HG03103 (cell line): ENCODE measurements around the gene UBA1.

Source experiments
- ATAC-seq: cut with Tn5 transposase; IDR thresholded peaks from one replicate; pipeline ENCODE4 v1.9.1; 2021; ENCODE audit warnings: low read depth; ENCODE audit not compliant: unreplicated experiment

UBA1 gene

DNA sequence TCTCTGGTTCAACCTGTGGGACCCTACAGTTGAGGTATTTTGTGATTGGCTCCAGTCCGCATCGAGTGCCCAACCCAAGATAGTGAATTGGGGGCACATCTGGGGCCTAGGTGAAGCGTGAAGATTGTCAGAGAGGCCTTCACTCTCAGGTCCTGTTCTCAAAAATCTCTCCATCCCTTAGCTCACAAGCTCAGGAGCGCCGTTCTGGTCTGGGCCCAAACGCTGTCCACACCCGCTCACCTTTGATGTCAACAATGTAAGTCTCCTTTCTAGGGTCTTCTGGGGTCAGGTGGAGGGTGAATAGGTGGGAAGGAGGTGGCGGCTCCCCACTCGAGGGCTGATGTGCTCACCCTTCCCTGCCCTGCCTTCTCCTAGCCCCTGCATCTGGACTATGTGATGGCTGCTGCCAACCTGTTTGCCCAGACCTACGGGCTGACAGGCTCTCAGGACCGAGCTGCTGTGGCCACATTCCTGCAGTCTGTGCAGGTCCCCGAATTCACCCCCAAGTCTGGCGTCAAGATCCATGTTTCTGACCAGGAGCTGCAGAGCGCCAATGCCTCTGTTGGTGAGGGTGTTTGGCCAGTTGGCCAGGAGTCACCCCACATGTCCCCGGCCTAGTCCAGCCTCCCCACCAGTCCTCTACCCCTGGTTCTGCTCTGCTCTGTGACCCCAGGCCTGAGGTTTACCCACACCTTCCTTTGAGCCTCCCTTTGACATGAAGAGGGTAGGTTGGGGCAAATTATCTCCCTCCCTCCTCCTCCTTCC, 17.2 kb downstream of the UBA1 start:
- no peak for ATAC-seq

DNA sequence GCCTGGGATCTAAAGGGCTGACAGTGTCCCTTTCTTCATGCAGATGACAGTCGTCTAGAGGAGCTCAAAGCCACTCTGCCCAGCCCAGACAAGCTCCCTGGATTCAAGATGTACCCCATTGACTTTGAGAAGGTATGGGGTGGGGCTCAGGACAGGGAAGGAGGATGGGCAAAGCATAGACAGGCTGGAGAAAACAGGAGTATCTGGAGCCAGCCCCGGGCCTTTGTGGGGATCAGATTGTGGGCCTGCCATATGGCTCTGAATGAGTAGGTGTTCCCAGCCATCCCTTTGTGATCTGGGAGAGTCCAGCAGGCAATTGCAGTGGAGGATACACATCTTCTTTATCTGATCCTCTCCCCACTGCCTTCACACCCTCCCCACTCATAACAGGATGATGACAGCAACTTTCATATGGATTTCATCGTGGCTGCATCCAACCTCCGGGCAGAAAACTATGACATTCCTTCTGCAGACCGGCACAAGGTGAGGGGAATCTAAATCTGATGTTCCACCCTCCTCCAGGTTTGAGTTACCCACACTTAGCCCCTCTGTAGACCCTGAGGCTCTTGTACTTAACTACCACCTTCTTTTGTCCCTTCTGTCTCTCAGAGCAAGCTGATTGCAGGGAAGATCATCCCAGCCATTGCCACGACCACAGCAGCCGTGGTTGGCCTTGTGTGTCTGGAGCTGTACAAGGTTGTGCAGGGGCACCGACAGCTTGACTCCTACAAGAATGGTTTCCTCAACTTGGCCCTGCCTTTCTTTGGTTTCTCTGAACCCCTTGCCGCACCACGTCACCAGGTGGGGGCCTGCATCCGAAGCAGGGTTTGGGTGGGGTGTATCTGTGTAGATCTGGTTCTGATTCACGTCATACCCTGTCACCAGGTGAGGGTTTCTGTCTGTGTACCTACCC, 19.0 kb downstream of the UBA1 start:
- no peak for ATAC-seq

DNA sequence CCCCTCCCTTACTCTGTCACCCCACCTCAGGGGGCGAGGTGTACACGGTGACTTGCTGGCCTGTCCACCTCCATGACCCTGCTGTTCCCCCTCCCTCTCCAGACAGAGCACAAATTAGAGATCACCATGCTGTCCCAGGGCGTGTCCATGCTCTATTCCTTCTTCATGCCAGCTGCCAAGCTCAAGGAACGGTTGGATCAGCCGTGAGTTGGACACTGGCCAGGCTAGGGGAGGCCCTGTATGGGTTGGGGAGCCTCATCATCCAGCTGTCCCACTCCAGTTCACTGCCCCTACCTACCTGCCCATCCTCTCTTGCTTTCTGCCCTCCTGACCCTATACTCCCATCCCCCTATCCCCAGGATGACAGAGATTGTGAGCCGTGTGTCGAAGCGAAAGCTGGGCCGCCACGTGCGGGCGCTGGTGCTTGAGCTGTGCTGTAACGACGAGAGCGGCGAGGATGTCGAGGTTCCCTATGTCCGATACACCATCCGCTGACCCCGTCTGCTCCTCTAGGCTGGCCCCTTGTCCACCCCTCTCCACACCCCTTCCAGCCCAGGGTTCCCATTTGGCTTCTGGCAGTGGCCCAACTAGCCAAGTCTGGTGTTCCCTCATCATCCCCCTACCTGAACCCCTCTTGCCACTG, 20.9 kb downstream of the UBA1 start:
- ATAC-seq, result no peak

DNA sequence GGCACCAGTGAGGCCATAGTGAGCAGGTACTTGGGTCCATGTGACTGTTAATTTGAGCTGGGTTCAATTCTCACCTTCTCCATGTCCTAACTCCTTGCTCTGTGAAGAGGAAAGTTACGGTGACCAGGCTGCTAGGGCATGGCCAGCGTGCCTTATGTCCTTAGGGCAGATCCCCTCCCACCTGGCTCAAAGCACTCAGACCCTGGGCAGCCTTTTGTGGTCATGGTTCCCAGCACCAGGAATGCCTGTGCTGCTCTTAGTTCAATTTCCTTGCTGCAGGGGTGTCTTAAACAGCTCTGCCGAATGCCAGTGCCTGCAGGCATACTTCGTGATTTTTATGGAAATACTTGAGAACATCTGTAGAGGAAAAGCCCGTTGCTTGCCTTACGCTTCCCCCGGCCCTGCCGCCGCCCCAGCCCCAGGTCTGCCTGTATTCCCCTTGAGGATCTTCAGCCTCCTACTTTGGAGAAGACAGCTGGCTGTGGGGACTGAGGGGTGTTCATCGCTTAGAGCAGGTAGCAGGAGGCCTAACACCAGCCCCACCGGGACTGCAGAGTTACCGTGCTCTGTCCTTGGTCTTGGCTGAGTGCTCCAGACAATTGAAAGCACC, 21.8 kb downstream of the UBA1 start:
- ATAC-seq, result no peak

DNA sequence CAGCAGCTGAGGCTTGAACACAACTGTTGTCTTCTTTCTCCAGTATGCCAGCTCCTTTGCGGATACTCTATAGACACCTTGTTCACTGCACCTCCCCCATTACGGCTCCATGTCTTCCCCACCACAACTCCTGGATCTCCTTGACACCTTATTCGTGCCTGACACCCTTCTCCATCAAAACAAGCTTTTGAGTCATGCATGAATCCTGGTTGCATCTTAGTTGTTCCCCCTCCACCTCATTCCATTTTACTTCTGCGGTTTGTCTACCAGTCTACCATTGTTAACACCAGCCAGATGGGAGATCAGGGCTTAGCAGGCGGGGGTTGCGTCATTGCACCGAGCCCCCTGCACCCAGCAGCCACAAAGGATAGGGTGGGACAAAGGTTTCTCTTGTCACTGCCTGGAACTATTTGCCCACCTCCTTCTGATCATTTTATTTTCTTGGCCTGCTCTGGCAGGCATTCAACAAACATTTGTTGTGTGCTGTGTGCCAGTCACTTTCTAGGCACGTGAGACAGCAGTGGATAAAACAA, 22.8 kb downstream of the UBA1 start:
- no peak for ATAC-seq

DNA sequence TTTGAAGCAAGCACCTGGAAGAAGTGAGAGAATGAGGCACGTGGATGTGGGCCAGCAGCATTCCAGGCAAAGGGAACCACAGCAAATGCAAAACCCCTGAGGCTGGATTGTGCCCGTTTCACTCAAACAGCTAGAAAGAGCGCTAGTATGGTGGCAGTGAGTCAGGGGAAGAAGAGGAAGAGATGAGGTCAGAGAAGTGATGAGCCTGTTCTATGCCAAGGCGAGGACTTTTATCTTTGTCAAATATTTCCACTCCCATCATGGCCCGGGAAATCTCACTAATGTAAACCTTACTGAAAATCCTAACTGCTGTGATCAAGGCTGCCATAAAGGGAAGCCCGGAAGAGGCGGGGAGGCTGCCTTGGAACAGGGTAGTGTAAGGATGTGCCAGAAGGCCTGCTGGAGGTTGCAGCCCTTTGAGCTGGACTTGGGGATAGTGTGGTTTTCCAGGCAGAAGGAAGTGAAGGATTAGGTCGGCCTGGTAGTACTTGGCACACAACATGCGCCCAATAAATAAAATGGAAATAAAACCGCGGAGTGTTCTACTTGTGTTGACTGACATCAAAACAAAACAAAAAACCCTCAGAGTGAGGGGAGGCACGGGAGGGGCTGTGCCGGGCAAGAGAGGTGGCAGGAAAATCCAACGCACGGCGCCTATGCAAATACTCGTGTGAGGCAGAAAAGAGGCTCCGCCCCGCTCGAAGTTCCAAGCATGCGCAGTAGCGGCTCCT, 23.7 kb downstream of the UBA1 start:
- ATAC-seq, result no peak

DNA sequence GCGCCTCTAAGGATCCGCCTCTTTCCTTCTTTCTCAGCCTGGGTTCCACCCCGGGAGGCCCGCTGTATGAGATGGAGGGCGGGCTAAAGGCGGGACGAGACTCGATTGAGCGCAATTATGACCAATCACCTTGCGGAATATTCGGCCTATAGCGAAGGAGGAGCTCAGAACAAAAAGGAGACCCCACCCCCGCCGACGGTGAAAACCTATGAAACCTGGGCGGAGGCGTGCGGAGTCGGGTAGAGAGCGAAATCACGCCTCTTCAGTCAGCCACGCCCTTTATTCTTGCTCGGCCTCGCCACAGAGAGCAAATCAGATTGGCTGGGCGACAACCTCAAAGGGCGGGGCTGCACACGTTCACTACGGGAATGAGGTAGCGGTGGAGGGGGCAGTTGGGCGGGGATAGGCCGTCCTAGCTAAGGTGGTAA, 24.2 kb downstream of the UBA1 start:
- peak; percentile 82 for ATAC-seq

DNA sequence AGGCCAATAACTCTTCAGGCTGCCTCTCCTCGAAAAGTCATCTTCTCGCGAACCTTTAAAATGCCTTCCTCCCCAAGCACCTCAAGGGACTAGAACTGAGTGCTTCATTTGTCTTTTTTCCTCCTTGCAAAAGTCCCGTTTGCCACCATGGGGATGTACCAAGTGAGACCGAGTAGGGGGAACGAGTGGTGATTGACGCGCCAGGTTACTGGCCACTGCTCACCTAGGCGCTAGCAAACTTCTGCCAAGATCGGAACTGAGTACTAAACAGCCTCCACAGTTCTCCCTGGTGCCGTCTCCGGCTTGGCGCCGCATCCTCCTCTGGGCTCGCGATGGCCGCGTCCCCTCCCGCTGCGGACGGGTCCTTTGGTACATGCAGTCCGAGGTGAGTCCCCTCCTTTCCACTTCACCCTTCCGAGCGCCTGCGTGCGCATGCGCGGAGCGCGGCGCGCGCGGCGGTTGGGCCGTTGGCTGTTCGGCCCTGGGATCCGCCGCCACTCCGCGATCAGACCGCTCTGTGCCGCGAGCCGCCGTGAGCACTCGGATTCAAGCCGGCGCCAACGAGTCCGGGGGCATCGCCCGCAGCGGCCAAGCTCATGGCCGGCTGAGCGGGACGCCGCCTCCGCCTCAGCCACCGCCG, 24.8 kb downstream of the UBA1 start, which contains the start of gene CDK16:
CDK16 (plus strand) TSS at position 402 of the 640 bp plus-strand sequence. CDS start 4,877 bp downstream, outside the sequence.
- ATAC-seq, result peak; percentile 2

DNA sequence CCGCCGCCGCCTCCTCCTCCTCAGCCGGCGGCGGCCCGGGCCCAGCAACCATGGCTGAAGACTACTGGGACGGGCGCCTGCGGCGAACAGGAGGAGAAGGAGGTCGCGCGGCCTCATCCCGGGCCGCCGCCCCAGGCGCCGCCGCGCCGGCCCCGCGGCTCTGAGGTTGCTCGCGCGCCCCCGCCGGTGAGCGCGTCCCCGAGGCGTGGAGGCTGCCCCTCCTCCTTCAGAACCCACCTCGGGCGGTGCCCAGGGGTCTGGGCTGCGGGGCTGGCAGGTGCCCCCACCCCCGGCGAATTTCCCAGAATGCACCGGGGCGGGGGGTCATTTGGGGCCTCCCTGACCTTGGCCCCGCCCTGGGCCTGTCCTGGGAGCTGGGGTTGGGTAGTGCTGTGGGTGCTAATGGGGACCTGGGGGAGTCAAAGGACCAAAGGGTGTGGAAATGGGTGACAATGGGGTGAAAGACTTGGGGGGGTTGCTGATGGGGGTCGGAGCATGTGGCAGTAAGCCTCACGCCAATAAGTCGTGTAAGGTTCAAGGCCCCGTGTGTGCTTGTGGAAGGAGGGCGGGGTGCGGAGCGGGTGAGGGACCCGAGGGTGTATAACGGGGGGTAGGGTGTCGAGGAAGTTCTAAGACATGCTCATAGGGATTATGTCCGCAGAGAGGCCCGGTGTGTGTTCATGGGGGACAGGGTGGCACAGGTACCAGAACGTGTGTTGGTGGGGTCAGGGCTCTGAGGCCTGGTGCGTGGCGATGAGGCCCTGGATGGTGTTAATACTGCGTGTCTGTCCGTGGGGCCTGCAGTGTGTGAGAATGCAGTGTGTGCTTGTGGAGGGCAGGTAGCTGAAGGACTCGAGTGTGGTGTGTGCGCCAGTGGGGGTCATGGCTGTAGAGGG, 25.5 kb downstream of the UBA1 start:
- ATAC-seq, result no peak

DNA sequence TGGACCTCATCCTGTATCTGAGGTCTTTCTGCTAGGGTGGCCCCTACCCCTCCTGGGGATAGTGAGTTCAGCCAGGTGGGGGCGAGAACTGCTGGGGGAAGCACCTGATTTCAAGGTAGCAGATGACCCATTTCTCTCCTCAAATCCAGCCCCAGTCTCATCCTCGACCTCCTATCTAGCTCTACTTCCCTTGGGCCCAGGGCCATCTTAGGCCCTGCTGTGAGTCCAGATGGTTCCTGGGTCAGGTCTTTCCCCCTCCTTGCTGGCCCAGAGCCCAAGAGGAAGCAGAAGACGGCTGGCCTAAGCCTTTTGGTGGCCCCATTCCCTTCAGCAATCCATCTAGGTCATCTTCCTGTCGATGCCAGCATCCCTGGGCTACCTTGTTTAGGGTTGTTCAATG, 28.1 kb downstream of the UBA1 start:
- no peak for ATAC-seq

DNA sequence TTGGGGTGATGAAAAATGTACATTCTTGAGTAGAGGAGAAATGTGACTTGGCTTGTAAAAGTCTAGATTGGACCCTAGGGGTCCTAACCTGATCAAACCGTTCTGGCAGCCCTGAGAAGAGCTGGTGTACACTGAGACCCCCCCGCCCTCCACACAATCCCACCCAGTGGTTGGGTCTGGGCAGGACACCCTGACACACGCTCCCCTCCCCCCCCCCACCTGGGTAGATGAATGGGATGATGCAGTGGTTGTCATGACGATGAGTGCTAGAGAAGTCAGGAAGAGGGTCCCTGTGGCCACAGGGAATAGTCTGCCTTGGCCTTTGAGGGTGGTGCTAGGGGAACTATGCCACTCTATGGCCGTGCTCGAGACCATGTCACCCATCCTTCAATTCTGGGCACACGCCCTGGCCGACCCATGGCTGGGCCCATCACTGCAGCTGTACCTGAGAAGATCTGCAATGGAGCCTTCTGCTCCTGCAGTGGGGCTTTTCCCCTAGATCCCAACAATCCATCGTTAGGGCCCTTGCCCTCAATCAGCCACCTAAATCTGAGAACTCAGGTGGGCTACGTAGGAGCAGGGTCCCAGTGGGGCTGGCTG, 29.2 kb downstream of the UBA1 start:
- ATAC-seq, result no peak

DNA sequence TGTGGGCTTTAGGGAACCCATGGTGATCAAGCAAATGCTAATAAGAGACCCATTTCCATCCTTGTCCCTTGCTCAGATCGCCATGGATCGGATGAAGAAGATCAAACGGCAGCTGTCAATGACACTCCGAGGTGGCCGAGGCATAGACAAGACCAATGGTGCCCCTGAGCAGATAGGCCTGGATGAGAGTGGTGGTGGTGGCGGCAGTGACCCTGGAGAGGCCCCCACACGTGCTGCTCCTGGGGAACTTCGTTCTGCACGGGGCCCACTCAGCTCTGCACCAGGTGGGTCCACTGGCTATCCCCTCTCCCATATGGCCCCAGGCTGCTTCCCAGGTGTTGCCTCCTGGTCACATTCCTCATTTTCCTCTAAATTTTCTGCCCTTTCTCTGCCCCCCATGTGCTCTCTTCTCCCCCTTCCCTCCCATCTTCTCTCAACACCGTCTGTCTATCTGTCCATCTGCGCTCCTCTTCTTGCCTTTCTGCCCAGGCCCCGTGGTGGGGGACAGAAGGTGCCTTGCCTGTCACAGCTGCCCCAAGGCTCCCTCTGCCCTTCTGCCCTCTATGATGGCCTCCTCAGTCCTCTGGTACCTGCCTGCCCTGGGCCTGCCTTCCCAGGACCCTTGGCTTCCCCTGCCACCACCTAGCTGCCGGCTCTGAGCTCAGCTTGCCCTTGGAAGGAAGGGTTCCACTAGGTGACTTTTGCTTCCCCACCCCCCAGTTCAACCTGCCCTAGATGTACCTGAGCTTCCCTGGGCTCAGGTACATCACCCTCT, 30.0 kb downstream of the UBA1 start:
- ATAC-seq, result no peak

DNA sequence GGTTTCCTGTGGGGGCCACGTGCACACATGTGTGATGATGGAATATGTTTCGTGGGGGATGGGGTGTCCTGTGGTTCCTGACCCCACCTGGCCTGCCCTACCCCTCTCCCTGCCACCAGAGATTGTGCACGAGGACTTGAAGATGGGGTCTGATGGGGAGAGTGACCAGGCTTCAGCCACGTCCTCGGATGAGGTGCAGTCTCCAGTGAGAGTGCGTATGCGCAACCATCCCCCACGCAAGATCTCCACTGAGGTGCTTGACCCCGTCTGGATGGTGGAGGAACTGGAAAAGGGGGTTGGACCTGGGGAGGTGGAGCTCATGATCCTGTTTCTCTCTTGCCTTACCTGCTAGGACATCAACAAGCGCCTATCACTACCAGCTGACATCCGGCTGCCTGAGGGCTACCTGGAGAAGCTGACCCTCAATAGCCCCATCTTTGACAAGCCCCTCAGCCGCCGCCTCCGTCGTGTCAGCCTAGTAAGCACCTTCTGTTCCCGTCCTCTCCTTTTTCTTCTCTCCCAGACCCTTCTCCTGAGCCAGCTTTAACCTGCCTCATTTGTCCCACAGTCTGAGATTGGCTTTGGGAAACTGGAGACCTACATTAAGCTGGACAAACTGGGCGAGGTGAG, 30.8 kb downstream of the UBA1 start:
- no peak for ATAC-seq

DNA sequence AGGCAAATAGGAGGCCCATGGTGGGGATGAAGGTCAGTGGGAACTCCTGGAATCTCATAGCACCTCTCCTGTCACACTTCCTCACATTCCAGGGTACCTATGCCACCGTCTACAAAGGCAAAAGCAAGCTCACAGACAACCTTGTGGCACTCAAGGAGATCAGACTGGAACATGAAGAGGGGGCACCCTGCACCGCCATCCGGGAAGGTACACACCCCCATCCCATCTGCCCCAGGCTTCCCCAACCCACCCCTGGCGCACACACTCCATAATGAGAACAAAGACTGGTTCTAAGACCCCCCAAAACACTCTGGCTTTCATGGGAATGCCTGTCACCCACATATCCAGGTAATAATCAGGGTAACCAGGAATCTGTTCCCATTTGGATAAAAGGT, 31.3 kb downstream of the UBA1 start:
- ATAC-seq, result no peak

DNA sequence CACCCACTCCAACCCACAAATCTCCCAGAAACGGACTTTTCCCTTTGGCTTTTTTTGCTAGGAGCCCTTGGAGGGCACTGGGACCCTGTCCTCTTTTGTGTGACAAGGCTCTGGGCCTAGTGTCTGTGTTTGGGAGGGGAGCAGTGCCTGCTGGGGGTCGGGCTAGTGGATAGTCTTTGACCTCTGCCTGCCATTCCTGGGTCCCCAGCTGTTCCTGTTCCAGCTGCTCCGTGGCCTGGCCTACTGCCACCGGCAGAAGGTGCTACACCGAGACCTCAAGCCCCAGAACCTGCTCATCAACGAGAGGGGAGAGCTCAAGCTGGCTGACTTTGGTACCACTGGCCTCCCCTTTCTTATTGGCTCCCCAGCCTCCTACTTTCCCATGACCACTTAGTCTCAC, 32.4 kb downstream of the UBA1 start:
- ATAC-seq, result no peak

DNA sequence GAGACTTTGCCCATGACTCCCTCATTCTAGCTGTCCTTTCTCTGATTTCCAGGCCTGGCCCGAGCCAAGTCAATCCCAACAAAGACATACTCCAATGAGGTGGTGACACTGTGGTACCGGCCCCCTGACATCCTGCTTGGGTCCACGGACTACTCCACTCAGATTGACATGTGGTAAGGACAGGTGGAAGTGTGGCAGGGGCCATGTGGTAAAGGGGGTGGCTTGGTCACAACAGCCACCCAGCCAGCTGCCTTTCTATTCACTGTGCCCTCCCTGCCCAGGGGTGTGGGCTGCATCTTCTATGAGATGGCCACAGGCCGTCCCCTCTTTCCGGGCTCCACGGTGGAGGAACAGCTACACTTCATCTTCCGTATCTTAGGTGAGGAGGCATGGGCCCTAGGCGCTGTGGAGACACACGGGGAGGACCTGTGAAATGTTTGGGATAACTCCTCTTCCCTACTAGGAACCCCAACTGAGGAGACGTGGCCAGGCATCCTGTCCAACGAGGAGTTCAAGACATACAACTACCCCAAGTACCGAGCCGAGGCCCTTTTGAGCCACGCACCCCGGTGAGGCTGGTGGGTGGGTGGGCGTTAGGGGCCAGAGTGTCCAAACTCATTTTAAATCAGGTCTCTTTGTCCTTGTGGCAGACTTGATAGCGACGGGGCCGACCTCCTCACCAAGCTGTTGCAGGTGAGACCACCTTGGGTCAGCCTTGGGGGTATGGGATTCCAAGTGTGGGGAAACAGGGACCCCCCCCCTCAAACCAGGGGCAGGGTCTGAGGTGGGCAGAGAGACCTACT, 33.1 kb downstream of the UBA1 start:
- ATAC-seq, result no peak
